Transverse colon (tissue), 3 donors: Measurements from ENCODE around the gene BMS1.

ENCODE experiments used
- CTCF ChIP-seq, 5 experiments: fragments of 200-600 bp in 3 of 5; fragments of 450-650 bp in 2 of 5; sonication (generic) in 3 of 5; IDR thresholded peaks; 1 replicate in 2 of 5; 2 replicates in 3 of 5; pipeline ENCODE4 v1.5.1; 2016 to 2017; ENCODE audit warnings: antibody characterized with exemption in 5 of 5, inconsistent platforms in 3 of 5, mild to moderate bottlenecking in 2 of 5, moderate library complexity in 1 of 5
- EP300 ChIP-seq: sonication (generic); formaldehyde crosslinking; IDR thresholded peaks from one replicate; pipeline ENCODE4 v1.6.1; 2017; ENCODE audit warnings: antibody characterized with exemption, low read depth

- TF ChIP-seq CTCF (IDR thresholded peaks at IDR 0.05) (no peak), EP300 (no peak)
Measured at GRCh38 chr10:42880255-42880620, 97.6 kb downstream of the BMS1 start.
